LoVo (cell line): ENCODE measurements around the gene HES6.

Experiments used
- DNase-seq: peaks from one replicate; pipeline ENCODE4 v3.0.0-alpha.2; 2016; ENCODE audit warnings: low spot score

The HES6 gene

DNA sequence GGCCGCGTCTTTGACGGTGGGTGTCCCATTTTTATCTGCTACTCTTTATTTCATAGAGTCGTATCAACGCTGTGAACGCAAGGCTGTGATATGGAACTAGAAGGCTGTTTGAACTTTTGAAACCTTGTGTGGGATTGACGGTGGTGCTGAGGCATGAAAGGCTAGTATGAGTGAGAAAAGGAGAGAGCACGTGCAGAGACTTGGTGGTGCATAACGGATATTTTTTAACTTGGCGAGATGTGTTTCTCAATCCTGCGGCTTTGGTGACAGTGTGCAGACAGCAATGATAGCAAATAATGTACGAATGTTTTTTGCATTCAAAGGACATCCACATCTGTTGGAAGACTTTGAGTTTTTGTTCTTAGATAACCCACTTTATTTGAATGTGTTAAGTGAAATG, 6.2 kb downstream of the HES6 start:
- no peak for DNase-seq

DNA sequence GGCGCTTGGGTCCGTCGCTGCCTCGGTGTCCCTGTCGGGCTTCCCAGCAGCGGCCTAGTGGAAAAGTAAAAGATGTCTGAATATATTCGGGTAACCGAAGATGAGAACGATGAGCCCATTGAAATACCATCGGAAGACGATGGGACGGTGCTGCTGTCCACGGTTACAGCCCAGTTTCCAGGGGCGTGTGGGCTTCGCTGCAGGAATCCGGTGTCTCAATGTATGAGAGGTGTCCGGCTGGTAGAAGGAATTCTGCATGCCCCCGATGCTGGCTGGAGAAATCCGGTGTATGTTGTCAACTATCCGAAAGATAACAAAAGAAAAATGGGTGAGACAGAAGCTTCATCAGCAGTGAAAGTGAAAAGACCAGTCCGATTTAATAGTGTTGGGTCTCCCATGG, 8.0 kb downstream of the HES6 start:
- DNase-seq, result no peak

DNA sequence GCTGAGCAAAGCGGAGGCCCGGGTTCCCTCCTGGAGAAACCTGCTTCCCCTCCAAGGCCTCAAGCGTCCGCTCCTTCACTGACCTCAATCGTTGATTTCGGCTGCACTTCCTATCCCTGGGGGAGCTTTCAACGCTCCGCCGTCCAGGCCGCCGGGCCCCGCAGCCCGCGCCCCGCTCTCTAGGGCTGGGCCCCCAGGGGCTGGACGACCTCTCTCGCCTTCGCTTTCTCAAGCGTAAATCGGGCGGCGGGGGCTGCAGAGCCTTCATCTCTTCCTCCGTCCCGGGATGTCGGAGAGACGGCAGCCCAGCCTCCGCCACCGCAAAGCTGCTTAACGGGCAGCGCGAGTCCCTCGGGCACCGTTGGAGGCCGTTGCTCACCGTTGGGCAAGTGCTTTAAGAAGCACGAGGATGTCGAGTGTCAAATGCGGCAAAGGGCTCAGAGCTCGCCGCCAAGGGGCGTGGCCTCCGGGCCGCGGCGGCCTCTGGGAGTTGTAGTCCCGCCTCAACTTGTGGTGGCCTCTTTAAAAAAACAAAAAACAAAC, 8.5 kb downstream of the HES6 start:
- DNase-seq, result no peak

DNA sequence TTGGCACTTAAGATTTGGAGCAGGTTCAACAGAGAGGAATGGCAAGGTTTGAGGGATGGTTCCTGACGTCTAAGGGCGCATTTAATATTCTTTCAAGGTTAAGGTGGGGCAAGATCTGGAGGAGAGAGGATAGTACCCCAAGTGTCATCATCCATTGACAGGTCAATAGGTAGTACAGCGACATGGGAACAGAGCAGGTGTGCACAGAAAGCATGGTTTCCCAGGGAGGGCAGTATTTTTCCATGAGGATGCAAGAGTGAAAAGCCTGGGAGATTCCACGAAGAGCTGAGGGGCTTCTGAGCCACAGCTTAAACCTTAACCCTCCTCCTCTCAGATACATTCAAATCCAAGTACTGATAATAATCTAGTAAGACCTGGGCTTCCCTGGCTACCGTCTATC, 9.1 kb downstream of the HES6 start:
- no peak for DNase-seq

DNA sequence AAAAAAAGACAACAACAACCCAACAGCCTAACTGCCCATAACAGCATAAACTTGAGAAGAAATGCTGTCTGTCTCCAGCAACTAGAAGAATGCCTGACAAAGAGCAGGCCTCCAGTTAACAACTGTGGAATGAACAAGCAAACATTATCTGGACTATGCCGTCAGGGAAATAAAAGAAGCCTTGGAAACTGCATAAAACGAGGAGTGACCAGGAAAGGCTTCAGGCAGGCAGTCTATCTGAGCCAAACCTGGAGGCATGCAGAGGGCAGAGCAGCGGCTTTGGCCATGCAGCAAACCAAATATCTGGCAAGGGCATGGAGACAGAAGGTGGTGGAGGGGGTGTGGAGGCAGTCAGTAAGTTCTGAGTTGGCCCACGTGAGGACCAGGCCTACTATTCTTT, 11.1 kb downstream of the HES6 start:
- DNase-seq, result no peak

DNA sequence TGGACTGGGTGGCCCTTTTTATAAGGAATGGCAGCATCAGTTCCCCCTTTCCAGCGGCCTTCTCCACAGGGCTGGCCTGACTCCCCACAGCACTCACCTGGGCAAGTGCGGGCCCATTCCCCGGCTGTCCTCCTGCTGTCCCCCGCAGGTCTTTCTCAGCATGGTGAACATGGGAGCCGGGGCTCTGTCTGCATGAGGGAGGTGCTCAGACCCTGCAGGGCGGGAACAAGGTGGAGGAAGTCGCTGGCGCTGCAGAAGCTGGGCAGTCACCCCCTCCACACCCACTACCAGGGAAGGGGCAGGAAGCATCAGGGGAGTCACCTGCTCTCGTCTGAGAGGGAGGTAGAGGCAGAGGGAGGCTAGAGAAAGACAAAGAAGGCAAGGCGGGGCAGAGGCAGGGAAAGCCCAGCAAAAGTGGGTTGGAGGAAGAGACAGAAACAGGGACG, 12.2 kb downstream of the HES6 start:
- DNase-seq, result no peak

DNA sequence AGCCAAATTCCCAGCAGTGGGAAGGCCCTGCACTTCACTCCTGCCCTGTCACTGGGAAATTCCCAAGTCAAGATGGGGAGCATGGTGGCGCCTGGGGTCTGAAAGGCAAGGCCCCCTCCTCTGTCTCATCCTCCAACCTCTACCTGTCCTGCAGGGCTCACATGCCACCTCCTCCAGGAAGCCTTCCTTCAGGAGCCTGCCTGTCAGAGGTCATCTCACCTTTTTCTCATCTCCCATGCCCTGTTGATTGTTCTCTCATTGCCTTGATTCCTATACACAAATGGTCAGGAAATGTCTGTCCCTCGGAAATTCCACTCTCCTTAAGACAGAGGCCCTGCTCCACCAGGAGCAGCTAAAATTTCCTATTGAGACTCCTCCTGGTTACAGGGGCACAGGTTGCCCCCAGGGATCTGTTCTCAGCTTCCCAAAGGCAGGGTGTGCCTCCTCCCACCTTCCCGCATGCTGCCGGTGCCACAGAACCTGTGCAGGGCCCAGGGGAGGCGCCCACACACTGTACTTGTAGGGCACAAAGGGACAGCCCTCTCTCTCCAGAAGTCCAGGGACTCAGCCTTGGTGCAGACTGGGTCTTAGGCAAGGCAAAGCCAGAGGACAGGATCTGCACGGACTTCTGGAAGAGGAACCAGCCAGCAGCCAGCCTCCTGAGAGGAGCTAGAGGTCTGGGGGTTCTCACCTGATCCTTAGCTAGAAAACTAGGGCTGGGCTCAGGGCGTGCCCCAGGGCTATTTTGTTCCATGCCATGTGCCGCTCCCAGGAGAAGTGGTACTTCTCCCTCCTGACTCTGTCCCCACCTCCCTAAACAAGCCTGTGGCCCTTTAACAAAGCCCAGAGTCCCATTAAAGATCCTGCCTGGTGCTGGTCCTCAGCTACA, 12.9 kb downstream of the HES6 start:
- no peak for DNase-seq

DNA sequence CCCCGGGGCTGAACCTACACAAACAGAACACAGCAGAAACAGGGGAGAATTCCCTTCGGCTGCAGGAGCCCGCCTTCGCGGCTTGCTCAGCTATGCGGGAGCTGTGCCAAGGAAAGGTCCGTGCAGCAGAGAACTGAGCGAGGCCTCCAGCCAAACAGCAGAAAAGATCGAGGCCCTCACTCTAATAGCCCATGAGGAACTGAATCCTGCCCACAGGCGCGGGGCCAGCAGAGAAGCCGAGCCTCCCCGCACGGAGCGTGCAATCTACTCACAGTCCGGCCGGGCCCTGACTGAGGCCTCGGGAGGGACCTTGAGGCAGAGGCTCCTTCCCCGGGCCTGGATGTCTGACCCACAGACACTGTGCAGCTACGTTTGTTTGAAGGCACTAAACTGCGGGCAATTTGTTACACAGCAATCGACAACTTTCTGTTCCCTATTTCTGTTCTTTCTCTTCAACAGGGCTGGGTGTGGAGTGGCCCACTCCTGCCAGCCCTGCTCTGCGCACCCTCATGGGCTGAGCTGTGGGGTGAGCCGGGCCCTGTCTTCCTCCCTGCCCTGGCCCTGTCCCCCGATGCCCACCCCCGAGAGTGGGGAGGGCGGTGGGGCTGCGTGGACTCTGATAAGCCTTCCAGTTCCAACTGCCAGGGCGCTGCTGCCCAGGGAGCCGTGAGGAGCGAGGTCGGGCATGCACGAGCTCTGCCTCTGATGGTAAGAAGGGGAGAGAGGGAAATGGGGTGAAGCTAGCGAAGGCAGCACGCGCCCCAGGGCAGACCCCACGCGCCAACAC, 13.7 kb downstream of the HES6 start:
- no peak for DNase-seq

DNA sequence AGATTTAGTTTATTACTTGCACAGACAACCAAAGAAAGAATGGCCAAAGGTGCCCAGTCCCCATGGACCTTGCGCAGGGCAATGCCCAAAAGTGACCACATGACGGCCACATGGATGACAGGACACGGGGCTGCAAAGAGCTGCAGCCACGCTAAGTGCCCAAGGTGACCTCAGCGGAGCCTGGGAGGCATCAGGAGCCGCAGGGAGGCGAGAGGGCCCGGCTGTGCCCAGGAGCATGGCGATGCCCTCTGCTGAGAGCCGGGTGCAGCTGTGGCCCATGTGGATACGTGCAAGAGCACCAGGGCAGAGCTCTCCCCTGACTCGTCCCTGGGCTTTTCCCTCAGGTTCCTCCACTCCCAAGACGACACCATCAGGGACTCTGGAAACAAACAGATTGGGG, 14.7 kb downstream of the HES6 start:
- no peak for DNase-seq

DNA sequence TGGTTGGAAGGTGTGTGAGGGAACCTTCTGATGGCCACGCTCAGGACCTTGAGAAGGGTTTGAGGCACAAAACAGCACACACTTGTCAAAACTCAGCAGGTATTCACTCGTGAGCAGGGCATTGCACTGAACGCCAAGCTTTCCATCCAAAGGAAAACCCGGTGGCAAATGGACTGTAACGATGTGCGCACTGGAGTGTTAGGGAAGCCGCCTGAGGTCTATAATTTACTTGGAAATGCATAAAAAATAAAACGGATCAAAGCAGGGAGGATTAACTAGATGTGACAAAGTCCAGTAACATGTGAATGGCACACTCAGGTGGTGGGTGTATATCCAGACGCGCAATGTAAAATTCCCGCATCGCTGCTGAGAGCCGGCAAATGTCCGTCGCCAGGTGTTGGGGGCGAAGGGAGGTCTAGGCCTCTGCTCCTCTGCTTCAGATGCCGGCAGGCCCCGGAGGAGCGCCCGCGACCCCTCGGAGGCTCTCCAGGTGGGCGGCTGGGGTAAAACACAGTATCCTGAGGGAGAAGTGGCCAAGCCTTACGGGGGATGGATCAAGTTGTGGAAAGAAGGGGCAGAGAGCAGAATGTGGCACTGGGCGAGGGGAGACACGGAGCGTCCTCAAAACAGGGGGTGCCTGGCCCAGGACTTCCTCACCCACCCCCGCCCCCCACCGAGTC, 15.3 kb downstream of the HES6 start:
- DNase-seq, result no peak

DNA sequence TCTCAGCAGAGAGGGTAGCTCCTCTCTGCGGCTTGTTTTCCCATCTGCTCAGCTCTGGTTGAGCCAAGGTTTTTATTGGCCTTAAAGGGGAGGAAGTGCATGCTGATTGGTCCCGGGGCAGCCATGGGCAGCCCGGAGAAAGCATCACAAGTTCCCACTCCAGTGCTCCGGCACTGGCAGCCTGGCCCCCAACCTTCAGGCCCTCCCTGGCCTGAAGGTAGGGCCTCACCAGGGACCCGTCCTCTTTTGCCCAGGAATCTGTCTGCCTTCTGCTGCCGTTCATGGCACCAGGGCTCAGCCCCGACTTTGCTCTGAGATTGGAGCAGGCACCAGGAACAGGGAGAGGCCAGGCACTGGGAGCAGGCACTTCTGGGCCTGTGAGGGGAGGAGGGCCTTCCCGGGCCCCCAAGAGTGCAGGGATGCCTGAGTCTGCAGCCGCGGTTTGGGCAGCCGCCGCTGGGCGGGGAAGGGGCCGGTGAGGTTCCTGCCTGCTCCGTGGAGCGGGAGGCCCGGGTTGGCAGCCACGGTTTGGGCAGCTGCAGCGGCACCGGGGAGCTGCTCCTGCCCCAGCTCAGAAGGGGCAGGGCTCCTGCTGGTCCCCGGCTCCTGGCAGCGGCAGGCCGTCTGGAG, 18.8 kb downstream of the HES6 start:
- DNase-seq, result no peak

DNA sequence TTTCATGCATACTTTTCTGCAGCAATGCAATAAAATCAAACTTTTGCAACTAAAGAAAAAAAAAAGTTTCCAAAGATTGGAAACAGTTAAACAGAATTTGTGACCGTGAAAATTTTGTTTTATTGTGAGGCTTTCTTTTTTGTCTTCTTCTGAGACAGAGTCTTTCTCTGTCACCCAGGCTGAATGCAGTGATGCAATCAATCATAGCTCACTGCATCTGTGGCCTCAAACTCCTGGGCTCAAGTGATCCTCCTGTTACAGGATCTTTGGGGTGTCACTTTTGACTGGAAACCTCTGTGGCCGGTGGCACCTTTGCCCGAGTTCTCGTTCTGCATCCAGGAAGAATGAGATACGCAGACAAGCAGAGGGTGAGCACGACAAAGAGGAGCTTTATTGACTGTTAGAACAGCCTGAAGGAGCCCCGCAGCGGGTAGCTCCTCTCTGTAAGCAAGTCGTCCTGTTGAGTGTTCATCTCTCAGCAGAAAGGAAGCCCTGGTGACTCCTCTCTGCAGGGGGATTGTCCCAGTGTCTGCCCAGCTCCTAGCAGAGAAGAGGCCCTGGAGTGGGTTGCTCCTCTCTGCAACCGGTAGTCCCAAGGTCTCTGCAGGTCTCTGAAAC, 19.5 kb downstream of the HES6 start:
- no peak for DNase-seq

DNA sequence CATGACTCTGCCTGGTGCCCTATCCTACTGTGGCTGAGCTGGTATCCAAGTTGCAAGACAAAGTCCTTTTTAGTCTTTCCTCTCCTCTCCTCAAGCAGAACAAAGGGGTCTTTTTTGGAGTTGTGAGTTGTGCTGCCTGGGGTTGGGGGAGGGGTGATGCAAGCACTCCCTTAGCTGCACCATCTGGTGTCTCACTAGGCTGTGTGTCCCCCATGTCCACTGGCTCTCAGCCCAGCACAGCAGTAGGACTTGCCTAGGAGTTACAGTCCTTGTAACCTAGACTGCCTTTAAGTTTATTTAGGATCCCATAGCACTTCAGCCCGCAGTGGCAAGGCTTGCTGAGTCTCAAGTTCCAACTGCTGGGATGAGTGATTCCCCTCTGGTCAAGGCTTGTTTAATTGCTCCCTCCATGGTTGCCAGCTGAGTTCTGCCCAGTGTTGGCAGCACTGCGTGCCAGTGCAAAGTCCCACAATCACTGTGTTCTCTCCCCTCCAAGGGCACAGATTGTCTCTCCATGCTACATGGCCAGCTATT, 23.1 kb downstream of the HES6 start:
- DNase-seq, result no peak

DNA sequence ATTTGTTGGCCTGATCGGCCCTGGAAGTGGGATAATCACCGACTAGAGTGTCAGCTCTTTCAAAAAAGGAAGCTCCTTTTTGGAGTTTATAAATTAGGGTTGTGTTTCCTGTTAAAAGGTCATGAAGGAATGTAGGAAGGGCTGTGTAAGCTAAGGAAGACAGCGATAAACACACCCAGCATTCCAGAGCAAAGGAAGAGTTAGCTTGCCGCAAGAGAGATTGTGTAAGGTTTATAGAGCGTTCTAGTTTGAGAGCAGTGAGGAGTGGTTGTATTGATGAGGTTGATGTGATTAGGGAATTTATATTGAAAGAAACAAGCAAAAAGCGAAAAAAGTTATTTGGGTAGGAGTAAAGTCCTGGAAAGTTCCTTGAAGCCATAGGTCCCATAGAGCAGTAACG, 32.8 kb downstream of the HES6 start:
- no peak for DNase-seq

DNA sequence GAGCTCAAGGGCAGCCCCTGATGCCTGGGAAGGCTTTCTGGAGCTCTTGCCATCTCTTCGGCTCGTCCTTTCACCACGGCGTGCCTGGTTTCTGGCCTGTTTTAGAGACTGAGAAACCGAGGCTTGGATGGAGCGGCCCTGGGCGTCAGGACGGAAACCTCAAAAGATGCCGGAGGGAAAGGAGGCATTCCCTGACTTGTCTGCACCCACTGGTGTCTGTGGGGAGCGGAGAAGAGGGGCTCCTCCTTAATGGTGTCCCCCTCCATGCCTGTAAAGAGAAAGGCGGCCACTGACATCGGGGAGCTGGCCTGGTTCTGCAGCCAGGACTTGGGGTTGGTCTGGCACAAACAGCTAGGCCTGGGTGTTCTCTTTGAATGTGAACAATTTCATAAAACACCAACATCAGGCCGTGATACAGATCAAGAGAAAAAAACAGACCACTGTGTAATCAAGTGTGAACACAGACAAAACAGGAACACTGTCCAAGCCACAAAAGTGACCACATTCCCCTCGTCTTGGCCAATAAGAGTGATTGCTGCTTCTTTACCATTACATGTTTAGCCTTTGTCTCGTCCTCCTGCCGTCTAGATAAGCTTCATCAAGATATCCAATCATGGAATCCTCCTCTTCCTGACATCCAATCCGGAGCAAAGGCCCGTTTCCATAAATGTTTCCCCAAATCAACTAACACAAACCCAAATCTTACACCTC, 35.7 kb downstream of the HES6 start:
- DNase-seq, result no peak

DNA sequence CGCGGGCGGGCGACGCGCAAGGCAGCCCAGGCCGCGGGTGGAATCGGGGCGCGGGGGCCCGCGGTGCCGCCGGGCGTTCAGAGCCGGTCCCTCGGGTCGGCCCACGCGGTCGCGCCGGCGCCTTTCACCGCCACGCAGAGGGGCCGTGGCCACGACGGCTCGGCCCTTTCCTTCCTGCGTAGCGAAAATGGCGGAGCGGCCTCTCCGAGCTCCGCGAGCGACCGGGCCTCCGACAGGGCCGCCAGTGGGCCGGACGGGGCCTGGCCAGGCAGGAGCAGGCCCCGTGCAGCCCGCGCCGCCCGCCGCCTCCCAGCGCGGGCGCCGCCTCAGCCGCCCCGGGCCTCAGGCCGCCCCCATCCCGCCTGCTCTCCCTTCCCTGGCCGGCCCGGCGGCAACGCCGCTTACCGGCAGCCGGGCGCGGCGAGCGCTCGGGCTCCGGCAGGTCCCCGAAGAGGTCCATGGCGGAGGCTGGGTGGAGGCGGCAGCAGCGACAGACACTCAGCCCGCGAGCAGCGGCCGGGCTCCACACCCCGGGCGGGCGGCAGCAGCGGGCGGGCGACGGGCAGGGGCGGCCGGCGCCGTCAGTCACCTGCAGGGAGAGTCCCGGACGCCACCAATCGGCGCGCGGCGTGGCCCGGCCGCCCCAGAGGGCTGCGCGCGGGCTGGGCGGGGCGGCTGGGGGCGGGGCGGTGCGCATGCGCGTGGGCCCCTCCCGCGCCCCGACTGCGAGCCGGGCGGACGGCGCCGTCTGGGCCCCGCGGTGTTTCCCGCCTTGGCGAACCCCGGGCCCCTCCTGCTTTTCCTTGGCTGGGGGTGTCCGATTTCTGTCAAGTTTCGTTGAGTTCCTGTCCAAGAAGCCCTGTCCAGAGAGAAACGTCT, 36.5 kb downstream of the HES6 start, which contains the start of gene ILKAP:
ILKAP (minus strand) TSS at position 602 of the 879 bp plus-strand sequence; CDS start at position 460, 142 bp downstream.
- peak; percentile 89 for DNase-seq

DNA sequence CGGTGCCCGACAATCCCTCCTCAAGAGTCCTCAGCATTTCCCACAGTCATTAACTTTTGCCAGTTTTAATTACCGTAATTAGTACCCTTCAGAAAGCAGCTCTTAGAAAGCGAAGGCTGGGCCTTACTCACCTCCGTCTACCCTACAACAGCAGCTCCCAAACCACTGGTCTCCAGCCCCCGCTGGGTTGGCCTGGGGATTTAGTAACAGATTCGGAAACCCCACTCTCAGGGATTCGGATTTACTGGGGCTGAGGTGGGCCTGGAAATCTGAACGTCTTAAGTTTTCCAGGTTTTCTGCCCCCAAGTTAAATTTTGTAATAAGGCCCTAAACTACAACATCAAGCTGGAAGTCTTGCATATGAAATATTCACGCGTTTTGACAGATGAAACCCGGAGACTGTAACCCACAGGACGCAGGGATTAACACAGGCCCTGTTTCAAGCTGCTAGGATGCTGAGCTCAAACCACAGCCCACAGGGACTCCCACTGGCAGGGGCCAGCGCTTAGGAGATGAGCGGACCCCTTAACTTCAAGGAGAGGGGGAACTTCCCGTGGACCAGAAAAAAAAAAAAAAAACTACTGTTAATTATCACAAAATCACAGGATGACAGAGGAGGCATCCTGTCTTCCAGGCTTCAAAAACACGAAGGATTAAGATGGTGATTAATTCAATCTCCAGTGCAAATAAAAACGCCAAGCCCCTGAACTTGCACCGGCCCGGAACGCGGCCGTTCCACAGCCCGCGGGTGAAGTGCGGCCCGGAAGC, 37.3 kb downstream of the HES6 start:
- no peak for DNase-seq

DNA sequence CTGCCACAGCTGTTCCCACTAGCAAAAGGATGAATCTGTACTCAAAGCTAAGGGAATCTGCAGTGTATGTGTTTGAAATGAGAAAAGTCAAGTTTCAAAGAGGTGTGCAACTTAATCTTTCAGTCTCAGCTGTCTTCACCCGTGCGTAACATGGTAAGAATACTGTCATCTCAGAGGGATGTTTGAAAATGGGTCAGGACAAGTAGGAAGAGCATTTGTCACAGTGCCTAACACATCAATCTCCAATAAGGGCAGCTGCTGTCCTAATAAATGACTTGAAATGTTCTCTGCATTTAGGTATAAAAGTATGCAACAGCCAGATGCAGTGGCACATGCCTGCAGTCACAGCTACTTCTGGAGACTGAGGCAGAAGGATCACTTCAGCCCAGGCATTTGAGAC, 49.4 kb downstream of the HES6 start:
- no peak for DNase-seq
